B cell (primary cell): Measurements from ENCODE around the gene ZNF774. TPM values are rescaled to one million over a fixed set of nuclear protein-coding genes. Genes with fewer than 3 reads are reported as not detected.

Source experiments
- ATAC-seq: fragments of 200-7000 bp; cut with Tn5 transposase; one replicate; pipeline ENCODE4 v1.10.0; 2021; ENCODE audit warnings: low read depth, mild to moderate bottlenecking, moderate number of reproducible peaks, moderate library complexity
- CTCF ChIA-PET: fragments of 350-600 bp; sonication (Branson Sonifier 250); formaldehyde crosslinking; loops from one replicate; lab custom pipeline; 2021; ENCODE audit warnings: antibody characterized with exemption, inconsistent platforms; lab: Charles Lee
- POLR2A ChIA-PET: fragments of 350-600 bp; sonication (Branson Sonifier 250); formaldehyde crosslinking; loops from one replicate; lab custom pipeline; 2021; ENCODE audit warnings: antibody characterized with exemption; lab: Charles Lee
- DNase-seq: peaks from one replicate; pipeline ENCODE4 v3.0.0; 2013
- H2AFZ ChIP-seq: 2 replicates; pipeline ENCODE4 v1.6.1; 2012; ENCODE audit warnings: mild to moderate bottlenecking, low read depth, low read length; ENCODE audit not compliant: insufficient read depth, poor library complexity, severe bottlenecking
- H3K27ac ChIP-seq, 2 donors: 1 replicate in 1 of 2; 2 replicates in 1 of 2; pipeline ENCODE4 v1.5.1; 2012 to 2013; ENCODE audit warnings: low read length in 2 of 2, mild to moderate bottlenecking in 2 of 2, moderate library complexity in 1 of 2
- H3K27me3 ChIP-seq, 4 experiments: fragments of 200-600 bp in 1 of 4; sonication (generic) in 1 of 4; replicated peaks in 1 of 4; 1 replicate in 2 of 4; 2 replicates in 2 of 4; pipeline versions ENCODE4 v1.6.1 to v1.7.0; 2013 to 2016; ENCODE audit warnings: low read length in 3 of 4, mild to moderate bottlenecking in 2 of 4, mixed read lengths in 1 of 4, moderate library complexity in 1 of 4; ENCODE audit not compliant: insufficient read depth in 4 of 4, control insufficient read depth in 3 of 4; ENCODE audit errors: control extremely low read depth in 1 of 4
- H3K36me3 ChIP-seq, 2 experiments: replicated peaks in 1 of 2; 1 replicate in 1 of 2; 2 replicates in 1 of 2; pipeline versions ENCODE4 v1.6.1 to v1.7.1; 2013; ENCODE audit warnings: low read length in 1 of 2; ENCODE audit not compliant: insufficient read depth in 2 of 2, control insufficient read depth in 1 of 2; ENCODE audit errors: control extremely low read depth in 1 of 2, extremely low read depth in 1 of 2
- H3K4me1 ChIP-seq, 2 donors: fragments of 200-600 bp in 1 of 2; sonication (generic) in 1 of 2; 1 replicate in 1 of 2; 2 replicates in 1 of 2; pipeline versions ENCODE4 v1.5.1 to v1.6.1; 2013 to 2017; ENCODE audit warnings: low read length in 2 of 2; ENCODE audit not compliant: control insufficient read depth in 2 of 2, insufficient read depth in 2 of 2
- H3K4me2 ChIP-seq: replicated peaks from 2 replicates; pipeline ENCODE3; 2012; ENCODE audit warnings: mild to moderate bottlenecking, low read depth, low read length; ENCODE audit not compliant: poor library complexity, severe bottlenecking
- H3K4me3 ChIP-seq, 5 experiments: fragments of 200-600 bp in 1 of 5; sonication (generic) in 1 of 5; 1 replicate in 3 of 5; 2 replicates in 2 of 5; pipeline versions ENCODE4 v1.5.1 to v1.7.0; 2011 to 2016; ENCODE audit warnings: low read length in 4 of 5, mild to moderate bottlenecking in 4 of 5, low read depth in 2 of 5, control low read depth in 1 of 5, moderate library complexity in 1 of 5; ENCODE audit not compliant: insufficient read depth in 1 of 5; ENCODE audit errors: control extremely low read depth in 1 of 5, extremely low read depth in 1 of 5
- H3K79me2 ChIP-seq: fragments of 200-600 bp; sonication (generic); one replicate; pipeline ENCODE4 v1.6.0; 2016; ENCODE audit warnings: low read length; ENCODE audit not compliant: control insufficient read depth, insufficient read depth
- H3K9ac ChIP-seq: fragments of 200-600 bp; sonication (generic); 2 replicates; pipeline ENCODE4 v1.6.1; 2017; ENCODE audit warnings: mild to moderate bottlenecking, low read length, moderate library complexity
- H3K9me3 ChIP-seq, 3 donors: one replicate each; pipeline versions ENCODE4 v1.6.1 to v1.7.1; 2013; ENCODE audit warnings: low read length in 2 of 3; ENCODE audit not compliant: control insufficient read depth in 2 of 3, insufficient read depth in 1 of 3; ENCODE audit errors: control extremely low read depth in 1 of 3
- H4K20me1 ChIP-seq: 2 replicates; pipeline ENCODE4 v1.6.0; 2012; ENCODE audit warnings: mild to moderate bottlenecking, low read length; ENCODE audit not compliant: insufficient read depth, control insufficient read depth, poor library complexity, severe bottlenecking
- H3K27ac Mint-ChIP-seq: one replicate; pipeline ENCODE4 v1.8.0; 2021; ENCODE audit warnings: mixed read lengths
- H3K27me3 Mint-ChIP-seq: one replicate; pipeline ENCODE4 v1.8.0; 2021; ENCODE audit warnings: mixed read lengths
- H3K4me1 Mint-ChIP-seq: one replicate; pipeline ENCODE4 v1.8.0; 2021; ENCODE audit warnings: mixed read lengths
- H3K4me3 Mint-ChIP-seq: one replicate; pipeline ENCODE4 v1.8.0; 2021; ENCODE audit warnings: mixed read lengths
- H3K9me3 Mint-ChIP-seq: one replicate; pipeline ENCODE4 v1.8.0; 2022; ENCODE audit warnings: mixed read lengths; ENCODE audit not compliant: insufficient read depth
- EZH2 ChIP-seq: IDR thresholded peaks from 2 replicates; pipeline ENCODE4 v1.6.1; 2012; ENCODE audit warnings: borderline replicate concordance, low read depth, mild to moderate bottlenecking, moderate library complexity, low read length; ENCODE audit not compliant: insufficient read depth, poor library complexity, severe bottlenecking
- intact Hi-C: fragments of 100-400 bp; cut with micrococcal nuclease; formaldehyde crosslinking; loops from one replicate; pipeline ENCODE4 v1.10.0; 2022
- polyA plus RNA-seq: library from polyadenylated mRNA; depleted of rRNA; stranded (reverse); fragments of >200 nt; gene quantifications from 2 replicates; pipeline ENCODE4 v1.2.3, GENCODE V29; 2012
- total RNA-seq, 2 donors: library from RNA; stranded (reverse); fragments of 120-200 nt in 1 of 2; gene quantifications; 1 replicate in 1 of 2; 2 replicates in 1 of 2; pipeline versions ENCODE4 v1.2.3 to v1.2.4, GENCODE V29; 2013 to 2022
- TF ChIP-seq, protein P1 (sequence below): fragments of 200-600 bp; IDR thresholded peaks from one replicate; pipeline ENCODE4 v1.8.0; 2022; ENCODE audit warnings: antibody characterized with exemption, mild to moderate bottlenecking

ZNF774 gene
- total and polyA plus RNA-seq, 2 donors (not counting 1 experiment from before 2014, with no cell fraction given): 0.19 to 0.54 TPM

DNA sequence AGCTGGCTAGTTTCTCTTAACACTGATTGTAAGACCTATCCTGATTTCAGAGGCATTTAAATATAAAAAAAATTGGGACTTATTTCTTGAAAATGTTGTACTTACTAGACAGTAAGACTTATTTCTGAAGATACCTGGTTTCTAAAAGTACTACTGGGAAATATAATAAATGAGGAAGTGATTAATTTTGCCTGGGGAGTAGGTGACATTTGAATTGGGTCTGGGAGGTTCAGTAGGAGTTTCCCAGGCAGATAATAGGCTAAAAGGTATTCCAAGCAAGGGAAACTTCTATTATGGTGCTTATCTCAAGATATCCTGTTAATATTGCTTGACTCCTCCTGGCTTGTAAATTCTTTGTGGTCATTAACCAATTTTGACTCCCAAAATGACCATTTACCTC is 29.4 kb downstream of the ZNF774 start:
- Histone ChIP-seq H3K27me3 (no peaks in the 10 kb centered on the region), H3K4me1 (peaks cover 12 to 13% of the 10 kb centered on the region in 2 donors), H3K9ac (no peak overlapping the region), H3K4me3 (no peak overlapping the region), H3K79me2 (no peaks in the 10 kb centered on the region), H3K4me2 (no peak overlapping the region), H3K36me3 (no peaks in the 10 kb centered on the region), H4K20me1 (no peaks in the 10 kb centered on the region), H3K9me3 (peaks cover 0 to 21% (median 17%) of the 10 kb centered on the region in 3 donors), H2AFZ (no peak overlapping the region), H3K27ac (no peak overlapping the region)
- no peaks in the 10 kb centered on the region for H3K27me3 Mint-ChIP-seq
- no peak overlapping the region for H3K27ac Mint-ChIP-seq
- intact Hi-C loops: loop anchor here (10.0 kb wide), 2 partner anchors 53 to 213 kb away; no protein-coding TSS in a partner anchor
- ATAC-seq (no peak), DNase-seq (no peak)
- H3K4me1 Mint-ChIP-seq: peaks cover 18% of the 10 kb centered on the region
- H3K9me3 Mint-ChIP-seq: peaks cover 7% of the 10 kb centered on the region
- TF ChIP-seq EZH2: no peak
- TF ChIP-seq, protein P1, sequence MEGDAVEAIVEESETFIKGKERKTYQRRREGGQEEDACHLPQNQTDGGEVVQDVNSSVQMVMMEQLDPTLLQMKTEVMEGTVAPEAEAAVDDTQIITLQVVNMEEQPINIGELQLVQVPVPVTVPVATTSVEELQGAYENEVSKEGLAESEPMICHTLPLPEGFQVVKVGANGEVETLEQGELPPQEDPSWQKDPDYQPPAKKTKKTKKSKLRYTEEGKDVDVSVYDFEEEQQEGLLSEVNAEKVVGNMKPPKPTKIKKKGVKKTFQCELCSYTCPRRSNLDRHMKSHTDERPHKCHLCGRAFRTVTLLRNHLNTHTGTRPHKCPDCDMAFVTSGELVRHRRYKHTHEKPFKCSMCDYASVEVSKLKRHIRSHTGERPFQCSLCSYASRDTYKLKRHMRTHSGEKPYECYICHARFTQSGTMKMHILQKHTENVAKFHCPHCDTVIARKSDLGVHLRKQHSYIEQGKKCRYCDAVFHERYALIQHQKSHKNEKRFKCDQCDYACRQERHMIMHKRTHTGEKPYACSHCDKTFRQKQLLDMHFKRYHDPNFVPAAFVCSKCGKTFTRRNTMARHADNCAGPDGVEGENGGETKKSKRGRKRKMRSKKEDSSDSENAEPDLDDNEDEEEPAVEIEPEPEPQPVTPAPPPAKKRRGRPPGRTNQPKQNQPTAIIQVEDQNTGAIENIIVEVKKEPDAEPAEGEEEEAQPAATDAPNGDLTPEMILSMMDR: no peak
- ChIA-PET POLR2A (no interaction called here), CTCF (interaction anchor here (1.0 to 1.7 kb wide), 2 partner anchors 11 to 100 kb away, joined by 3 to 4 read pairs; no protein-coding TSS in a partner anchor)
- H3K4me3 Mint-ChIP-seq: no peak overlapping the region

DNA sequence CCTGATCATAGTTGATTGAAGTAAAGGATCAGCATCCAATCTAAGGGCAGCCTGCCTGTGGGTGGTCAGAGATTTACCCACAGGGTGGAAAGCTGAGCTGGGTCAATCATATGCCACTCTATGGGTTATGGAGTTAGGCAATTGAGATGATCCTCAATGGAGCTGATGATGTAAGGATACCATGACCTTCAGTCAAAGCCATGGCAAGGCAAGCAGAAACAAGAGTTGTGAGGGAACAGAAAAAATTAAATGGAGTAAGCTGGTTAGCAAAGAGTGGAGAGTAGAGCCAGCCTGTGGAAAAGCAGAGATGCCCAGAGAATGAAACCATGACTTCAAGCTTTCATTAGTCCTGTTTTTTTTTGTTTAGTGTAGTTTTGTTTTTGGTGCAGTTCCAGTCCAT is 30.2 kb downstream of the ZNF774 start:
- Histone ChIP-seq H3K4me1 (peaks cover 4 to 5% of the 10 kb centered on the region in 2 donors), H3K9me3 (peaks cover 0 to 17% (median 16%) of the 10 kb centered on the region in 3 donors), H2AFZ (no peak overlapping the region), H3K27ac (no peak overlapping the region), H3K4me2 (no peak overlapping the region), H3K9ac (no peak overlapping the region), H3K27me3 (no peaks in the 10 kb centered on the region), H3K79me2 (no peaks in the 10 kb centered on the region), H3K4me3 (no peak overlapping the region), H3K36me3 (no peaks in the 10 kb centered on the region), H4K20me1 (no peaks in the 10 kb centered on the region)
- intact Hi-C loops: loop anchor here (10.0 kb wide), 2 partner anchors 52 to 212 kb away; no protein-coding TSS in a partner anchor
- Mint-ChIP-seq H3K27me3 (no peaks in the 10 kb centered on the region), H3K9me3 (peaks cover 7% of the 10 kb centered on the region), H3K4me1 (peaks cover 10% of the 10 kb centered on the region), H3K27ac (no peak overlapping the region), H3K4me3 (no peak overlapping the region)
- no peak for DNase-seq
- CTCF ChIA-PET: interaction anchor here (0.8 to 1.9 kb wide), 6 partner anchors 8 to 99 kb away, joined by 3 to 5 read pairs (median 4); no protein-coding TSS in a partner anchor
- POLR2A ChIA-PET: no interaction called here
- ATAC-seq: no peak
- TF ChIP-seq, protein P1: no peak
- no peak for TF ChIP-seq EZH2
